HepG2 (cell line): ENCODE measurements around the gene BRAF. TPM values are rescaled to one million over a fixed set of nuclear protein-coding genes. Genes with fewer than 3 reads are reported as not detected.

ENCODE experiments used
- ATF7-NPFF ChIP-seq: sonication (generic); formaldehyde crosslinking; IDR thresholded peaks from 2 replicates; pipeline ENCODE4 v1.8.1; 2023; ENCODE audit warnings: mild to moderate bottlenecking, low read depth, missing genetic modification reagents, moderate library complexity
- CEBPB ChIP-seq: IDR thresholded peaks from 2 replicates; pipeline ENCODE4 v1.6.1; 2011; ENCODE audit warnings: low read depth, low read length, improper control_type of control experiment, borderline replicate concordance
- MATR3 ChIP-seq: sonication (generic); formaldehyde crosslinking; IDR thresholded peaks from 2 replicates; pipeline ENCODE4 v1.4.0; 2020; ENCODE audit warnings: missing genetic modification reagents
- MED1 ChIP-seq: sonication (generic); formaldehyde crosslinking; IDR thresholded peaks from 2 replicates; pipeline ENCODE4 v1.4.0; 2020; ENCODE audit warnings: missing genetic modification reagents
- MTA1 ChIP-seq: sonication (generic); formaldehyde crosslinking; IDR thresholded peaks from 2 replicates; pipeline ENCODE4 v1.4.0; 2020; ENCODE audit warnings: missing genetic modification reagents, mild to moderate bottlenecking, borderline replicate concordance
- MXI1 ChIP-seq: IDR thresholded peaks from 3 replicates; pipeline ENCODE4 v1.6.1; 2012; ENCODE audit warnings: low read depth, low read length, inconsistent platforms, borderline replicate concordance
- REXO4 ChIP-seq: sonication (generic); formaldehyde crosslinking; IDR thresholded peaks from 2 replicates; pipeline ENCODE4 v1.8.0; 2022; ENCODE audit warnings: missing genetic modification reagents, mild to moderate bottlenecking, borderline replicate concordance
- RFXAP ChIP-seq: sonication (generic); formaldehyde crosslinking; IDR thresholded peaks from 2 replicates; pipeline ENCODE4 v1.4.0; 2020; ENCODE audit warnings: missing genetic modification reagents, borderline replicate concordance
- ZBED4 ChIP-seq: sonication (generic); formaldehyde crosslinking; IDR thresholded peaks from 2 replicates; pipeline ENCODE4 v1.4.0; 2020; ENCODE audit warnings: missing genetic modification reagents, borderline replicate concordance
- ZBTB40 ChIP-seq, 2 experiments: fragments of 450-650 bp in 1 of 2; sonication (generic) in 1 of 2; formaldehyde crosslinking in 1 of 2; IDR thresholded peaks; 2 replicates each; pipeline versions ENCODE4 v1.6.1 to v1.8.0; 2016 to 2022; ENCODE audit warnings: antibody characterized with exemption in 1 of 2, mild to moderate bottlenecking in 1 of 2, missing genetic modification reagents in 1 of 2
- ZBTB7A ChIP-seq: sonication (generic); formaldehyde crosslinking; IDR thresholded peaks from 2 replicates; pipeline ENCODE4 v1.8.0; 2022; ENCODE audit warnings: mild to moderate bottlenecking, missing genetic modification reagents
- ZBTB8A ChIP-seq: sonication (generic); formaldehyde crosslinking; IDR thresholded peaks from 2 replicates; pipeline ENCODE4 v1.4.0; 2020; ENCODE audit warnings: mild to moderate bottlenecking, low read depth, missing genetic modification reagents, borderline replicate concordance
- ZFP1 ChIP-seq: IDR thresholded peaks from 2 replicates; pipeline ENCODE4 v1.6.1; 2016
- ZNF431 ChIP-seq: sonication (generic); formaldehyde crosslinking; IDR thresholded peaks from 2 replicates; pipeline ENCODE4 v1.9.0; 2022; ENCODE audit warnings: missing genetic modification reagents, low read depth, mild to moderate bottlenecking, borderline replicate concordance
- ZNF547 ChIP-seq: sonication (generic); formaldehyde crosslinking; IDR thresholded peaks from 2 replicates; pipeline ENCODE4 v1.5.1; 2020; ENCODE audit warnings: mild to moderate bottlenecking, missing genetic modification reagents
- ZNF607 ChIP-seq: sonication (generic); formaldehyde crosslinking; IDR thresholded peaks from 2 replicates; pipeline ENCODE4 v1.5.1; 2020; ENCODE audit warnings: missing genetic modification reagents, mild to moderate bottlenecking, borderline replicate concordance
- polyA plus RNA-seq, 8 experiments: library from polyadenylated mRNA; depleted of rRNA in 3 of 8; stranded (reverse) in 7 of 8; unstranded in 1 of 8; fragments of >200 nt; fragmentation: Illumina TruSeq in 4 of 8; extraction: Trizol in 4 of 8; gene quantifications; 2 replicates each; pipeline versions ENCODE4 v1.2.1 to v1.2.3, GENCODE V29; 2011 to 2016; ENCODE audit warnings: low read depth in 4 of 8, missing spikeins in 1 of 8, mixed read lengths in 1 of 8; ENCODE audit not compliant: insufficient read depth in 1 of 8
- total RNA-seq, 5 experiments: library from RNA; depleted of rRNA; stranded (reverse); fragments of >200 nt; fragmentation: Illumina TruSeq; extraction: Trizol; gene quantifications; 2 replicates each; pipeline ENCODE4 v1.2.3, GENCODE V29; 2016; ENCODE audit warnings: low read depth in 1 of 5

BRAF gene
- total and polyA plus RNA-seq, 2 of the 13 experiments (the other 11 are each of a cell fraction or from before 2014, with no cell fraction given), result 12.5 to 13.4 TPM

GRCh38 chr7:140924019-140924820 lies 509 bp downstream of the BRAF start (continued):
- TF ChIP-seq ZBED4 (no peak), ZNF607 (CRISPR knock-in tag) (peak; percentile 19; the same call in 1 of the 2 replicates), ATF7-NPFF (0 out of 2 replicates have a peak, but pooled peaks have one; percentile 41), MXI1 (peak; percentile 45; the same call in 1 of the 3 replicates), ZBTB7A (CRISPR knock-in tag) (peak; percentile 97), MATR3 (no peak), ZBTB40 (IDR thresholded peaks at IDR 0.05) (no peak), ZBTB40 (CRISPR knock-in tag; IDR thresholded peaks at IDR 0.05) (0 out of 2 replicates have a peak, but pooled peaks have one; percentile 41), ZNF431 (CRISPR knock-in tag) (no peak), RFXAP (CRISPR knock-in tag) (no peak), REXO4 (CRISPR knock-in tag) (no peak), CEBPB (no peak), ZBTB8A (CRISPR knock-in tag) (no peak), MTA1 (CRISPR knock-in tag) (peak; percentile 59; the same call in 1 of the 2 replicates), MED1 (CRISPR knock-in tag) (no peak; the same call in 1 of the 2 replicates), ZNF547 (CRISPR knock-in tag) (no peak; the same call in 1 of the 2 replicates), ZFP1 (CRISPR knock-in tag) (no peak)
